Activated naive CD4-positive, alpha-beta T cell treated with anti-CD3 and anti-CD28 coated beads, Interleukin-2, amount 50 U/mL, for 24 hours (primary cell): ENCODE data around the gene AUH.

Source experiments
- H3K27ac Mint-ChIP-seq: one replicate; pipeline ENCODE4 v1.8.0; 2021; ENCODE audit warnings: mild to moderate bottlenecking, mixed read lengths
- H3K27me3 Mint-ChIP-seq: one replicate; pipeline ENCODE4 v1.8.0; 2021; ENCODE audit warnings: mixed read lengths
- H3K36me3 Mint-ChIP-seq: one replicate; pipeline ENCODE4 v1.8.0; 2021; ENCODE audit warnings: mixed read lengths
- H3K4me1 Mint-ChIP-seq: one replicate; pipeline ENCODE4 v1.8.0; 2021; ENCODE audit warnings: mixed read lengths
- H3K4me3 Mint-ChIP-seq: one replicate; pipeline ENCODE4 v1.8.0; 2021; ENCODE audit warnings: mild to moderate bottlenecking, mixed read lengths
- H3K9me3 Mint-ChIP-seq: one replicate; pipeline ENCODE4 v1.8.0; 2021; ENCODE audit warnings: mixed read lengths

The AUH gene

GRCh38 chr9:91359734-91360470 is 1.8 kb downstream of the AUH start:
- peaks cover 13% of the 10 kb centered on the region for H3K36me3 Mint-ChIP-seq
- H3K4me1 Mint-ChIP-seq: peaks cover 60% of the 10 kb centered on the region
- H3K27me3 Mint-ChIP-seq: no peaks in the 10 kb centered on the region
- H3K27ac Mint-ChIP-seq: peak overlapping the region; percentile 62
- H3K4me3 Mint-ChIP-seq: peak overlapping the region; percentile 89
- no peaks in the 10 kb centered on the region for H3K9me3 Mint-ChIP-seq

- no peaks in the 10 kb centered on the region for H3K27me3 Mint-ChIP-seq
- no peak overlapping the region for H3K27ac Mint-ChIP-seq
- H3K9me3 Mint-ChIP-seq: no peaks in the 10 kb centered on the region
- no peak overlapping the region for H3K4me3 Mint-ChIP-seq
- H3K4me1 Mint-ChIP-seq: peaks cover 66% of the 10 kb centered on the region
- H3K36me3 Mint-ChIP-seq: peaks cover 19% of the 10 kb centered on the region
Observed at GRCh38 chr9:91359083-91359482, 2.6 kb downstream of the AUH start.

DNA sequence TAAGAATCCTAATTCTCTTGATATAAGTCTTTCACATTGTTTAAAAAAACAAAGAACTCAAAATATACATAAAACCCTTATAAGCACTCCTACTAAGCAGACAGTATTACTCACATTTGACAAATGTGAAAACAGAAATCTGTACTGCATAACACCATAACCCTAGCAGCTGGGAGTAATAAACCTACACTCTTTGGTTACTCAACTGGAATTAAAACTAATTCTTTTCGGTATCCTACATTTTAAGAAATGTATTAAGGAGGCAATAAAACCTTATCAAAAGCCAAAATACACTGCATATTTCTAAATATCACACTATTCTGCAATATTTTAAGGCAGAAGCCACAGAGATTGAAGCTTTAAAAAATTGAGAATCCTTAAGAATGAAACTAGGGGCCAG is 6.8 kb downstream of the AUH start:
- Mint-ChIP-seq H3K27me3 (no peaks in the 10 kb centered on the region), H3K9me3 (no peaks in the 10 kb centered on the region), H3K36me3 (peaks cover 24% of the 10 kb centered on the region), H3K4me1 (peaks cover 47% of the 10 kb centered on the region), H3K27ac (no peak overlapping the region), H3K4me3 (no peak overlapping the region)

- peaks cover 29% of the 10 kb centered on the region for H3K4me1 Mint-ChIP-seq
- H3K27ac Mint-ChIP-seq: no peak overlapping the region
- H3K4me3 Mint-ChIP-seq: no peak overlapping the region
- H3K27me3 Mint-ChIP-seq: no peaks in the 10 kb centered on the region
- H3K9me3 Mint-ChIP-seq: no peaks in the 10 kb centered on the region
- peaks cover 23% of the 10 kb centered on the region for H3K36me3 Mint-ChIP-seq
Observed at GRCh38 chr9:91349115-91349555, 12.6 kb downstream of the AUH start.

DNA sequence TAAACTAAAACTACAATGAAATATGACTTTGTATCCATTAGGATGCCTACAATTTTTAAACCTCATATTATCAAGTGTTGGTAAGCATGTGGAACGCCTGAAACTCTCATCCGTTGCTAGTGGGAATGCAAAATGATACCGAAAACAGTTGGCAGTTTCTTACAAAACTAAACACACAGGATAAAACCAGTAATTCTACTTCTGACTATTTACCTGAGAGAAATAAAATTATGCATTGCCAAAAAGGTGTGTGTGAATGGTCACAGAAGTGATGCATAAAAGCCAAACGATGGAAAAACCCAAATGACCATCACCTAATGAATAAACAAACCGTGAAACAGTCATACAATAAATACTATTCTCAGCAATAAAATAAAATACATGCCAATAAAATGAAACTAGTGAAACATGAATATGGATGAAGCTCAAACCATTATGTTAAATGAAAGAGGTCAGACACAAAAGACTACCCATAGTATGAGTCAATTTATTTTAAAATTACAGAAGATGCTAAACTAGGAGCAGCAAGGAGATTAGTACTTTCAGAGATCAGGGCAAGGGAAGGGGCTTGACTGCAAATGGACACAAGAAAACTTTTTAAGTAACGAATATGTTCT is 13.4 kb downstream of the AUH start:
- no peak overlapping the region for H3K4me3 Mint-ChIP-seq
- H3K27ac Mint-ChIP-seq: no peak overlapping the region
- H3K36me3 Mint-ChIP-seq: peaks cover 28% of the 10 kb centered on the region
- H3K9me3 Mint-ChIP-seq: no peaks in the 10 kb centered on the region
- peaks cover 30% of the 10 kb centered on the region for H3K4me1 Mint-ChIP-seq
- H3K27me3 Mint-ChIP-seq: no peaks in the 10 kb centered on the region

- Mint-ChIP-seq H3K36me3 (peaks cover 32% of the 10 kb centered on the region), H3K9me3 (peaks cover 5% of the 10 kb centered on the region), H3K27me3 (no peaks in the 10 kb centered on the region), H3K27ac (no peak overlapping the region), H3K4me1 (peaks cover 31% of the 10 kb centered on the region), H3K4me3 (no peak overlapping the region)
Observed at GRCh38 chr9:91347377-91347776, 14.3 kb downstream of the AUH start.

DNA sequence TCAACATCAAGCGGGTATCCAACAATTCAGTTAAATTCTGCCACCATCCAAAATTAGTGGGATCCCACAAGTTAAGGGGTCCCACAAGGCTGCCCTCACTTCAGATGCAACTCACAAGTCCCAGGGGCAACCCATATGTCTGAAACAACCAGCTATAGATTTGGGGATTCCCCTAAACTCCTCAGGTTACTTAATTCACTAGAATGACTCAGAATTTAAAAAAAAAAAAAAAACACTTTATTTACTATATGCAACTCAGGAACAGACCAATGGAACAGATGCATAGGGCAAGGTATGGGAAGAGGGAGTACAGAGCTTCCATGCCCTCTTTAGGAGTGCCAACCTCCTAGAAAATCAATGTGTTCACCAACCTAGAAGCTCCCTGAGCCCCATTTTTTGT is 15.1 kb downstream of the AUH start:
- Mint-ChIP-seq H3K4me1 (peaks cover 34% of the 10 kb centered on the region), H3K27ac (no peak overlapping the region), H3K9me3 (peaks cover 5% of the 10 kb centered on the region), H3K36me3 (peaks cover 36% of the 10 kb centered on the region), H3K4me3 (no peak overlapping the region), H3K27me3 (no peaks in the 10 kb centered on the region)

- H3K4me1 Mint-ChIP-seq: peaks cover 40% of the 10 kb centered on the region
- H3K27ac Mint-ChIP-seq: no peak overlapping the region
- H3K27me3 Mint-ChIP-seq: no peaks in the 10 kb centered on the region
- no peak overlapping the region for H3K4me3 Mint-ChIP-seq
- peaks cover 5% of the 10 kb centered on the region for H3K9me3 Mint-ChIP-seq
- peaks cover 40% of the 10 kb centered on the region for H3K36me3 Mint-ChIP-seq
Observed at GRCh38 chr9:91345978-91346377, 15.7 kb downstream of the AUH start.

- H3K4me1 Mint-ChIP-seq: peaks cover 39% of the 10 kb centered on the region
Observed at GRCh38 chr9:91342575-91342974, 19.1 kb downstream of the AUH start.

GRCh38 chr9:91341749-91342148 is 20.0 kb downstream of the AUH start:
- Mint-ChIP-seq H3K4me1 (peaks cover 39% of the 10 kb centered on the region), H3K27me3 (no peaks in the 10 kb centered on the region), H3K4me3 (no peak overlapping the region), H3K27ac (peak overlapping the region; percentile 25), H3K36me3 (peaks cover 54% of the 10 kb centered on the region), H3K9me3 (peaks cover 5% of the 10 kb centered on the region)

More at GRCh38 chr9:91342575-91342974, 19.1 kb downstream of the AUH start:
- H3K4me3 Mint-ChIP-seq: no peak overlapping the region
- H3K27me3 Mint-ChIP-seq: no peaks in the 10 kb centered on the region
- H3K9me3 Mint-ChIP-seq: peaks cover 5% of the 10 kb centered on the region
- H3K36me3 Mint-ChIP-seq: peaks cover 51% of the 10 kb centered on the region
- H3K27ac Mint-ChIP-seq: no peak overlapping the region

DNA sequence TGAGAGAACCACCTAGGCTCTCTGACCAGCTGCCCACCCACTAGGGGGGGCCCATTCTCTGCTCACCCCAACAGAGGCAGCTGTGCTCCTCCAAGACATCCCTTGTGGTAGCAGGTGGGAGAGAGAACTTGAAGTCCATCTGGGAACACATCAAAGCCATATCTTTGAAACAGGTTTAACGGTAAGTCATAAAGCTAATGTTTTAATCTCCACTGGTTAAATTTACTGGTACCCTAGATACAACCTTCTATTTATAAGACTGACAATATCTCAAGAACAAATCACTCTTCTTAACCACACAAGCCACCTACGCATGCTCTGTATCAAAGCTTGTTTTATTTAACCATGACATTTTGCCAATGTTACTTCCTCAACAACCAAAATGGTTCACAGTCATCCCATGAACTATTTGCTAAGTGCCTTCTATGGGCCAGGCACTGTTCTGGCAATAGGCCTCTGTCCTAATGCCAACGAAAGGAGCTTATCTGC is 20.4 kb downstream of the AUH start:
- Mint-ChIP-seq H3K4me1 (peaks cover 35% of the 10 kb centered on the region), H3K4me3 (no peak overlapping the region), H3K27me3 (no peaks in the 10 kb centered on the region), H3K27ac (peak overlapping the region; percentile 25), H3K36me3 (peaks cover 50% of the 10 kb centered on the region), H3K9me3 (peaks cover 5% of the 10 kb centered on the region)

DNA sequence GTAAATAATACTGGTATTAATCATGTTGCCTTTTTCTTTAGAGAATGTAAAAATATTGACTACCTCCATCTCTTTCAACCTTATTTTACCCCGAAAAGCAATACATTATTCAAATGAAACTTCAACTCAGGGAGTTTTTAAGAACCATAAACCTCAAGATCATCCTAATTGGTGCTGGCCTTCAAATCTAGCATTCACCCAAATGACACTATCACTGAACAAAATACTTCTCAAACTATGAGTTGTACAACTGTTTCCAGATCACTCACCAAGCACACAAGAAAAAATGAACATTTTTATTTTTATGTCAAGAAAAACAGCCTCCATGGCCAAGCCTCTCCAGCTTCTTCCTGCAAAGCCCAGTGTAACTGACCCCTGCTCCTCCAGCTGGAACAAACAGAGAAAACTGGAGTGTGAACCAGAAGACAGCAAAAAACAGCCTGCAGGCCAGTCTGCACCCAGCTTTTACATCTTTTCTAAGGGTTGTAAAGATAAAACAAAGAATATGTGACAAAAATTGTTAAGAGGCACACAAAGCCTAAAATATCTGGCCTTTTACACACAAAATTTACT is 21.2 kb downstream of the AUH start:
- peaks cover 34% of the 10 kb centered on the region for H3K4me1 Mint-ChIP-seq

DNA sequence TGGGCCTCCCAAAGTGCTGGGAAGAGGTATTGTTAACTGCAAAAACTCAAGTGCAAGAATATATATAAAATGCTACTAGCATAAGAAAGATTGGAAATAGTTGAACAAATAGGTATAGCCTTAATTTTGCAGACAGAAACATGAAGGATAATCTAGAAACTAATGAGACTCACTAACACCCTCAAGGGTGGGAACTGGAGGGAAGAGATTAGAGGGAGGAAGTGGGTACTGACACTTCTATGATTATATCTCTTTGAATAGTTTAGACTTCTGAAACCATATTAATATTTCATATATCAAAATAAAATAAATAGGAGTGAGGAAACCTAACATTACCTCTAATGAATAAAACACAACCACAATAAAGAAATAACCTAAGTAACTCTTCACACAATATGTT is 23.0 kb downstream of the AUH start:
- Mint-ChIP-seq H3K27ac (no peak overlapping the region), H3K27me3 (no peaks in the 10 kb centered on the region), H3K4me1 (peaks cover 27% of the 10 kb centered on the region), H3K36me3 (peaks cover 40% of the 10 kb centered on the region), H3K9me3 (peaks cover 5% of the 10 kb centered on the region), H3K4me3 (no peak overlapping the region)

More for the DNA sequence above, 21.2 kb downstream of the AUH start:
- Mint-ChIP-seq H3K27me3 (no peaks in the 10 kb centered on the region), H3K9me3 (peaks cover 5% of the 10 kb centered on the region), H3K4me3 (no peak overlapping the region), H3K36me3 (peaks cover 49% of the 10 kb centered on the region), H3K27ac (no peak overlapping the region)

GRCh38 chr9:91336786-91337185 is 24.9 kb downstream of the AUH start:
- Mint-ChIP-seq H3K27me3 (no peaks in the 10 kb centered on the region), H3K36me3 (peaks cover 31% of the 10 kb centered on the region), H3K4me1 (peaks cover 27% of the 10 kb centered on the region), H3K9me3 (no peaks in the 10 kb centered on the region), H3K4me3 (no peak overlapping the region), H3K27ac (no peak overlapping the region)

GRCh38 chr9:91334053-91334452 is 27.7 kb downstream of the AUH start:
- Mint-ChIP-seq H3K4me1 (peaks cover 10% of the 10 kb centered on the region), H3K36me3 (peaks cover 18% of the 10 kb centered on the region)

GRCh38 chr9:91333551-91333950 is 28.2 kb downstream of the AUH start:
- no peaks in the 10 kb centered on the region for H3K27me3 Mint-ChIP-seq
- H3K4me3 Mint-ChIP-seq: no peak overlapping the region
- H3K4me1 Mint-ChIP-seq: peaks cover 9% of the 10 kb centered on the region
- H3K27ac Mint-ChIP-seq: no peak overlapping the region
- H3K9me3 Mint-ChIP-seq: no peaks in the 10 kb centered on the region
- peaks cover 20% of the 10 kb centered on the region for H3K36me3 Mint-ChIP-seq

More at GRCh38 chr9:91334053-91334452, 27.7 kb downstream of the AUH start:
- Mint-ChIP-seq H3K27me3 (no peaks in the 10 kb centered on the region), H3K27ac (no peak overlapping the region), H3K9me3 (no peaks in the 10 kb centered on the region), H3K4me3 (no peak overlapping the region)
